WTC11 (cell line): ENCODE results near the gene ABRAXAS1. TPM values are rescaled to one million over a fixed set of nuclear protein-coding genes. Genes with fewer than 3 reads are reported as not detected.

Experiments used
- ATAC-seq: fragments of 200-7000 bp; cut with Tn5 transposase; 2 replicates; pipeline ENCODE4 v1.10.0; 2021; ENCODE audit warnings: mild to moderate bottlenecking, moderate library complexity
- CTCF ChIA-PET: fragments of 300-600 bp; sonication (Branson Sonifier 250); formaldehyde crosslinking; loops from one replicate; lab custom pipeline; 2021; ENCODE audit warnings: antibody characterized with exemption; lab: Charles Lee
- POLR2A ChIA-PET: fragments of 350-600 bp; sonication (Branson Sonifier 250); formaldehyde crosslinking; loops from one replicate; lab custom pipeline; 2021; ENCODE audit warnings: antibody characterized with exemption; lab: Charles Lee
- DNase-seq: peaks from one replicate; pipeline ENCODE4 v3.0.0; 2021; ENCODE audit warnings: low spot score
- H3K27ac Mint-ChIP-seq: 2 replicates; pipeline ENCODE4 v1.8.0; 2021; ENCODE audit warnings: mixed read lengths
- H3K27me3 Mint-ChIP-seq: 2 replicates; pipeline ENCODE4 v1.8.0; 2021; ENCODE audit warnings: low read depth, mild to moderate bottlenecking, moderate library complexity, mixed read lengths
- H3K36me3 Mint-ChIP-seq: 2 replicates; pipeline ENCODE4 v1.8.0; 2021; ENCODE audit warnings: mixed read lengths
- H3K4me1 Mint-ChIP-seq: 2 replicates; pipeline ENCODE4 v1.8.0; 2022; ENCODE audit warnings: mixed read lengths
- H3K4me3 Mint-ChIP-seq: 2 replicates; pipeline ENCODE4 v1.8.0; 2021; ENCODE audit warnings: mild to moderate bottlenecking, moderate library complexity, mixed read lengths
- H3K9me3 Mint-ChIP-seq: 2 replicates; pipeline ENCODE4 v1.8.0; 2021; ENCODE audit warnings: mixed read lengths
- CREB1 ChIP-seq: sonication (generic); formaldehyde crosslinking; IDR thresholded peaks from 2 replicates; pipeline ENCODE4 v1.8.0; 2023; ENCODE audit warnings: mild to moderate bottlenecking, missing genetic modification reagents
- CREM ChIP-seq: sonication (generic); formaldehyde crosslinking; IDR thresholded peaks from 2 replicates; pipeline ENCODE4 v1.8.1; 2022; ENCODE audit warnings: mild to moderate bottlenecking, missing genetic modification reagents, moderate library complexity
- ELF4 ChIP-seq: sonication (generic); formaldehyde crosslinking; IDR thresholded peaks from 2 replicates; pipeline ENCODE4 v1.8.1; 2022; ENCODE audit warnings: low read depth, mild to moderate bottlenecking, moderate library complexity, missing genetic modification reagents
- EMX1 ChIP-seq: fragments of 250-450 bp; sonication (Bioruptor Pico); IDR thresholded peaks from 2 replicates; pipeline ENCODE4 v1.8.0; 2021; ENCODE audit warnings: mild to moderate bottlenecking
- FOXJ3 ChIP-seq: sonication (generic); formaldehyde crosslinking; IDR thresholded peaks from 2 replicates; pipeline ENCODE4 v1.9.0; 2021; ENCODE audit warnings: missing genetic modification reagents, mild to moderate bottlenecking, borderline replicate concordance
- FOXK1 ChIP-seq: sonication (generic); formaldehyde crosslinking; IDR thresholded peaks from 2 replicates; pipeline ENCODE4 v1.8.0; 2022; ENCODE audit warnings: mild to moderate bottlenecking, moderate library complexity, missing genetic modification reagents
- FOXP1 ChIP-seq: sonication (generic); formaldehyde crosslinking; IDR thresholded peaks from 2 replicates; pipeline ENCODE4 v1.8.0; 2022; ENCODE audit warnings: missing genetic modification reagents, mild to moderate bottlenecking, moderate library complexity, borderline replicate concordance
- IRF2 ChIP-seq: sonication (generic); formaldehyde crosslinking; IDR thresholded peaks from 2 replicates; pipeline ENCODE4 v1.8.0; 2022; ENCODE audit warnings: low read depth, missing genetic modification reagents, borderline replicate concordance
- JAZF1 ChIP-seq: fragments of 250-450 bp; sonication (Bioruptor Pico); IDR thresholded peaks from 2 replicates; pipeline ENCODE4 v1.9.0; 2021; ENCODE audit warnings: moderate library complexity, mild to moderate bottlenecking, inconsistent platforms
- MXD4 ChIP-seq: fragments of 250-450 bp; sonication (Bioruptor Pico); IDR thresholded peaks from 2 replicates; pipeline ENCODE4 v1.8.0; 2021; ENCODE audit warnings: mild to moderate bottlenecking, moderate library complexity, borderline replicate concordance
- NFATC4 ChIP-seq: fragments of 250-450 bp; sonication (Bioruptor Pico); IDR thresholded peaks from 2 replicates; pipeline ENCODE4 v1.9.0; 2021; ENCODE audit warnings: mild to moderate bottlenecking
- NR1H2 ChIP-seq: sonication (generic); formaldehyde crosslinking; IDR thresholded peaks from 2 replicates; pipeline ENCODE4 v1.9.0; 2021; ENCODE audit warnings: mild to moderate bottlenecking, moderate library complexity, missing genetic modification reagents
- NR2C2 ChIP-seq: sonication (generic); formaldehyde crosslinking; IDR thresholded peaks from 2 replicates; pipeline ENCODE4 v1.8.0; 2022; ENCODE audit warnings: mild to moderate bottlenecking, missing genetic modification reagents
- PRRX2 ChIP-seq: fragments of 250-450 bp; sonication (Bioruptor Pico); IDR thresholded peaks from 2 replicates; pipeline ENCODE4 v1.8.0; 2021; ENCODE audit warnings: mild to moderate bottlenecking
- SMAD4 ChIP-seq: sonication (generic); formaldehyde crosslinking; IDR thresholded peaks from 2 replicates; pipeline ENCODE4 v1.8.0; 2022; ENCODE audit warnings: mild to moderate bottlenecking, missing genetic modification reagents
- SP1 ChIP-seq: sonication (generic); formaldehyde crosslinking; conservative IDR thresholded peaks from 2 replicates; pipeline ENCODE4 v1.8.1; 2022; ENCODE audit warnings: missing genetic modification reagents
- TEAD1 ChIP-seq: sonication (generic); formaldehyde crosslinking; IDR thresholded peaks from 2 replicates; pipeline ENCODE4 v1.8.0; 2022; ENCODE audit warnings: mild to moderate bottlenecking, missing genetic modification reagents
- ZNF121 ChIP-seq: sonication (generic); formaldehyde crosslinking; IDR thresholded peaks from 2 replicates; pipeline ENCODE4 v1.8.0; 2023; ENCODE audit warnings: missing genetic modification reagents
- ZNF219 ChIP-seq: sonication (generic); formaldehyde crosslinking; IDR thresholded peaks from 2 replicates; pipeline ENCODE4 v1.8.0; 2023; ENCODE audit warnings: missing genetic modification reagents, mild to moderate bottlenecking, borderline replicate concordance
- ZNF671 ChIP-seq: fragments of 250-450 bp; sonication (Bioruptor Pico); IDR thresholded peaks from 2 replicates; pipeline ENCODE4 v1.8.0; 2021; ENCODE audit warnings: mild to moderate bottlenecking
- total RNA-seq: library from RNA; stranded (reverse); gene quantifications from 3 replicates; pipeline ENCODE4 v1.2.3, GENCODE V29; 2021
- TF ChIP-seq, protein P1 (sequence below): fragments of 250-450 bp; sonication (Bioruptor Pico); IDR thresholded peaks from 2 replicates; pipeline ENCODE4 v1.9.0; 2021; ENCODE audit warnings: mild to moderate bottlenecking
- TF ChIP-seq, protein P2 (sequence below): fragments of 250-450 bp; sonication (Bioruptor Pico); IDR thresholded peaks from 2 replicates; pipeline ENCODE4 v1.9.0; 2021; ENCODE audit warnings: moderate library complexity, mild to moderate bottlenecking, inconsistent platforms, borderline replicate concordance
- TF ChIP-seq, protein P3 (sequence below): fragments of 250-450 bp; sonication (Bioruptor Pico); IDR thresholded peaks from 2 replicates; pipeline ENCODE4 v1.9.0; 2021; ENCODE audit warnings: mild to moderate bottlenecking
- TF ChIP-seq, protein P4 (sequence below): sonication (generic); formaldehyde crosslinking; IDR thresholded peaks from 2 replicates; pipeline ENCODE4 v1.8.0; 2023; ENCODE audit warnings: missing genetic modification reagents, mild to moderate bottlenecking, borderline replicate concordance
- TF ChIP-seq, protein P5 (sequence below): sonication (generic); formaldehyde crosslinking; IDR thresholded peaks from 2 replicates; pipeline ENCODE4 v1.8.1; 2022; ENCODE audit warnings: mild to moderate bottlenecking, missing genetic modification reagents, moderate library complexity, borderline replicate concordance
- TF ChIP-seq, protein P6 (sequence below): sonication (generic); formaldehyde crosslinking; IDR thresholded peaks from 2 replicates; pipeline ENCODE4 v1.8.1; 2023; ENCODE audit warnings: mild to moderate bottlenecking, missing genetic modification reagents, moderate library complexity
- TF ChIP-seq, protein P7 (sequence below): sonication (generic); formaldehyde crosslinking; IDR thresholded peaks from 2 replicates; pipeline ENCODE4 v1.8.0; 2022; ENCODE audit warnings: mild to moderate bottlenecking, missing genetic modification reagents
- TF ChIP-seq, protein P8 (sequence below): sonication (generic); formaldehyde crosslinking; conservative IDR thresholded peaks from 2 replicates; pipeline ENCODE4 v1.8.1; 2022; ENCODE audit warnings: mild to moderate bottlenecking, missing genetic modification reagents

ABRAXAS1 gene
- total RNA-seq, 1 experiment from 2014 or later = 26.3 TPM

DNA sequence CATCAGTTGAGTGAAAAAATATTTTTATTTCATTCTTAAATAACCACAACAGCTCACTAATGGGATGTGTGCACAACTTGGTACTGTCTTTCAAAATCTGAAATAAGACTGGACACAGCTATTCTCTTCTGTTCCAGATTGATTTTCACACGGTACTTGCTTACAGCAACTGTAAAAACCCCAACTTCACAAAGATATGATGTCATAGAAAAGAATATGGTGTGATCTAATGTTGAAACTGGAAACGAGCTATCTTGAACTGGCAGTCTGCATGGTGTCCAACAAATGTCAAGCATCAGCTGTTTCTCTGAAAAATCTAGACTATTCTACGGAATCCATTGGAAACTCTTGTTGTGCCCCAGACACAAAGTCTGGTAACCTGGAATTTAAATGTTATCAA, 44.0 kb downstream of the ABRAXAS1 start:
- Mint-ChIP-seq H3K27ac (no peak overlapping the region), H3K27me3 (no peaks in the 10 kb centered on the region), H3K4me3 (no peak overlapping the region), H3K36me3 (peaks cover 4% of the 10 kb centered on the region), H3K4me1 (no peaks in the 10 kb centered on the region), H3K9me3 (no peaks in the 10 kb centered on the region)
- ChIA-PET POLR2A (no interaction called here), CTCF (no interaction called here)
- ATAC-seq (no peak), DNase-seq (no peak)
- TF ChIP-seq NFATC4 (no peak), ZNF121 (no peak), TEAD1 (CRISPR knock-in tag) (no peak), FOXJ3 (no peak), JAZF1 (CRISPR knock-in tag) (no peak), NR2C2 (no peak), FOXK1 (no peak), ELF4 (no peak), CREM (CRISPR knock-in tag) (no peak), ZNF219 (no peak), MXD4 (CRISPR knock-in tag) (no peak), CREB1 (CRISPR knock-in tag) (no peak), PRRX2 (CRISPR knock-in tag) (no peak), NR1H2 (CRISPR knock-in tag) (no peak), EMX1 (no peak), IRF2 (CRISPR knock-in tag) (no peak)
- TF ChIP-seq, protein P1, sequence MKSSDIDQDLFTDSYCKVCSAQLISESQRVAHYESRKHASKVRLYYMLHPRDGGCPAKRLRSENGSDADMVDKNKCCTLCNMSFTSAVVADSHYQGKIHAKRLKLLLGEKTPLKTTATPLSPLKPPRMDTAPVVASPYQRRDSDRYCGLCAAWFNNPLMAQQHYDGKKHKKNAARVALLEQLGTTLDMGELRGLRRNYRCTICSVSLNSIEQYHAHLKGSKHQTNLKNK (CRISPR knock-in tag) = no peak
- TF ChIP-seq, protein P2, sequence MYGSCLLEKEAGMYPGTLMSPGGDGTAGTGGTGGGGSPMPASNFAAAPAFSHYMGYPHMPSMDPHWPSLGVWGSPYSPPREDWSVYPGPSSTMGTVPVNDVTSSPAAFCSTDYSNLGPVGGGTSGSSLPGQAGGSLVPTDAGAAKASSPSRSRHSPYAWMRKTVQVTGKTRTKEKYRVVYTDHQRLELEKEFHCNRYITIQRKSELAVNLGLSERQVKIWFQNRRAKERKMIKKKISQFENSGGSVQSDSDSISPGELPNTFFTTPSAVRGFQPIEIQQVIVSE (CRISPR knock-in tag) = no peak

DNA sequence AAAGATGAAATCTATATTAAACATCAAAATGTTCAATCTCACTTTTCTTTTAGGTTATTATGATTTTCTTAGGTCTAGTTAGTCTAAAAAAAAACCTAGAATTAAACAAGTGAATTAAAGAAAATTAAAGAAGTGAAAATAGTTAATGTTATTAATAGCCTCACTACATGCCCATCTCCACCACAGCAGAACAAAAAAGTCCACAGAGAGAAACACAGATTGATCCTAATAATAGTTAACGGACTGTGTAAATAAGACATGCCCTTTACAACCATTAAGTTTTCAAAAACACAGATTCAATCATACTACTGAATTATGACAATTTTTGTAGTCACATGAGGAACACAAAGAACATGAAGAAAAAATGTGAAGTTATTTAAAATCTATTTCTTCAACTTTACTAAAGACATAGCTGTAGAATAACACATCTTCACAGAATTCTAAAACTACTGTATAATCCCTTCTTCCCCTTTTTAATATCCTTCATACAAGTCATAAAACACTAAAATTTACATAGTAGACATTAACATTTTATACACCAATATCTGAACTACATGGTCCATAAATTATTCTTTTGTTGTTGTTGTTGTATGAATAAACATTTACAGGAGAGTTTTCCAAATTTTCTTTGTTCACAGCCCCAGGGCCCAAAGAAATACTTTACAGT, 44.6 kb downstream of the ABRAXAS1 start:
- ChIA-PET POLR2A (no interaction called here), CTCF (no interaction called here)
- no peak for ATAC-seq
- Mint-ChIP-seq H3K9me3 (no peaks in the 10 kb centered on the region), H3K4me3 (no peak overlapping the region), H3K36me3 (peaks cover 4% of the 10 kb centered on the region), H3K27ac (no peak overlapping the region), H3K4me1 (no peaks in the 10 kb centered on the region), H3K27me3 (no peaks in the 10 kb centered on the region)
- no peak for DNase-seq
- TF ChIP-seq, protein P3, sequence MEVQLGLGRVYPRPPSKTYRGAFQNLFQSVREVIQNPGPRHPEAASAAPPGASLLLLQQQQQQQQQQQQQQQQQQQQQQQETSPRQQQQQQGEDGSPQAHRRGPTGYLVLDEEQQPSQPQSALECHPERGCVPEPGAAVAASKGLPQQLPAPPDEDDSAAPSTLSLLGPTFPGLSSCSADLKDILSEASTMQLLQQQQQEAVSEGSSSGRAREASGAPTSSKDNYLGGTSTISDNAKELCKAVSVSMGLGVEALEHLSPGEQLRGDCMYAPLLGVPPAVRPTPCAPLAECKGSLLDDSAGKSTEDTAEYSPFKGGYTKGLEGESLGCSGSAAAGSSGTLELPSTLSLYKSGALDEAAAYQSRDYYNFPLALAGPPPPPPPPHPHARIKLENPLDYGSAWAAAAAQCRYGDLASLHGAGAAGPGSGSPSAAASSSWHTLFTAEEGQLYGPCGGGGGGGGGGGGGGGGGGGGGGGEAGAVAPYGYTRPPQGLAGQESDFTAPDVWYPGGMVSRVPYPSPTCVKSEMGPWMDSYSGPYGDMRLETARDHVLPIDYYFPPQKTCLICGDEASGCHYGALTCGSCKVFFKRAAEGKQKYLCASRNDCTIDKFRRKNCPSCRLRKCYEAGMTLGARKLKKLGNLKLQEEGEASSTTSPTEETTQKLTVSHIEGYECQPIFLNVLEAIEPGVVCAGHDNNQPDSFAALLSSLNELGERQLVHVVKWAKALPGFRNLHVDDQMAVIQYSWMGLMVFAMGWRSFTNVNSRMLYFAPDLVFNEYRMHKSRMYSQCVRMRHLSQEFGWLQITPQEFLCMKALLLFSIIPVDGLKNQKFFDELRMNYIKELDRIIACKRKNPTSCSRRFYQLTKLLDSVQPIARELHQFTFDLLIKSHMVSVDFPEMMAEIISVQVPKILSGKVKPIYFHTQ (CRISPR knock-in tag) = no peak
- TF ChIP-seq, protein P4, sequence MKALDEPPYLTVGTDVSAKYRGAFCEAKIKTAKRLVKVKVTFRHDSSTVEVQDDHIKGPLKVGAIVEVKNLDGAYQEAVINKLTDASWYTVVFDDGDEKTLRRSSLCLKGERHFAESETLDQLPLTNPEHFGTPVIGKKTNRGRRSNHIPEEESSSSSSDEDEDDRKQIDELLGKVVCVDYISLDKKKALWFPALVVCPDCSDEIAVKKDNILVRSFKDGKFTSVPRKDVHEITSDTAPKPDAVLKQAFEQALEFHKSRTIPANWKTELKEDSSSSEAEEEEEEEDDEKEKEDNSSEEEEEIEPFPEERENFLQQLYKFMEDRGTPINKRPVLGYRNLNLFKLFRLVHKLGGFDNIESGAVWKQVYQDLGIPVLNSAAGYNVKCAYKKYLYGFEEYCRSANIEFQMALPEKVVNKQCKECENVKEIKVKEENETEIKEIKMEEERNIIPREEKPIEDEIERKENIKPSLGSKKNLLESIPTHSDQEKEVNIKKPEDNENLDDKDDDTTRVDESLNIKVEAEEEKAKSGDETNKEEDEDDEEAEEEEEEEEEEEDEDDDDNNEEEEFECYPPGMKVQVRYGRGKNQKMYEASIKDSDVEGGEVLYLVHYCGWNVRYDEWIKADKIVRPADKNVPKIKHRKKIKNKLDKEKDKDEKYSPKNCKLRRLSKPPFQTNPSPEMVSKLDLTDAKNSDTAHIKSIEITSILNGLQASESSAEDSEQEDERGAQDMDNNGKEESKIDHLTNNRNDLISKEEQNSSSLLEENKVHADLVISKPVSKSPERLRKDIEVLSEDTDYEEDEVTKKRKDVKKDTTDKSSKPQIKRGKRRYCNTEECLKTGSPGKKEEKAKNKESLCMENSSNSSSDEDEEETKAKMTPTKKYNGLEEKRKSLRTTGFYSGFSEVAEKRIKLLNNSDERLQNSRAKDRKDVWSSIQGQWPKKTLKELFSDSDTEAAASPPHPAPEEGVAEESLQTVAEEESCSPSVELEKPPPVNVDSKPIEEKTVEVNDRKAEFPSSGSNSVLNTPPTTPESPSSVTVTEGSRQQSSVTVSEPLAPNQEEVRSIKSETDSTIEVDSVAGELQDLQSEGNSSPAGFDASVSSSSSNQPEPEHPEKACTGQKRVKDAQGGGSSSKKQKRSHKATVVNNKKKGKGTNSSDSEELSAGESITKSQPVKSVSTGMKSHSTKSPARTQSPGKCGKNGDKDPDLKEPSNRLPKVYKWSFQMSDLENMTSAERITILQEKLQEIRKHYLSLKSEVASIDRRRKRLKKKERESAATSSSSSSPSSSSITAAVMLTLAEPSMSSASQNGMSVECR = no peak
- TF ChIP-seq, protein P5, sequence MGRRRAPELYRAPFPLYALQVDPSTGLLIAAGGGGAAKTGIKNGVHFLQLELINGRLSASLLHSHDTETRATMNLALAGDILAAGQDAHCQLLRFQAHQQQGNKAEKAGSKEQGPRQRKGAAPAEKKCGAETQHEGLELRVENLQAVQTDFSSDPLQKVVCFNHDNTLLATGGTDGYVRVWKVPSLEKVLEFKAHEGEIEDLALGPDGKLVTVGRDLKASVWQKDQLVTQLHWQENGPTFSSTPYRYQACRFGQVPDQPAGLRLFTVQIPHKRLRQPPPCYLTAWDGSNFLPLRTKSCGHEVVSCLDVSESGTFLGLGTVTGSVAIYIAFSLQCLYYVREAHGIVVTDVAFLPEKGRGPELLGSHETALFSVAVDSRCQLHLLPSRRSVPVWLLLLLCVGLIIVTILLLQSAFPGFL = no peak
- TF ChIP-seq SP1 (CRISPR knock-in tag) = no peak
- no peak for TF ChIP-seq ZNF671 (CRISPR knock-in tag)
- TF ChIP-seq, protein P6, sequence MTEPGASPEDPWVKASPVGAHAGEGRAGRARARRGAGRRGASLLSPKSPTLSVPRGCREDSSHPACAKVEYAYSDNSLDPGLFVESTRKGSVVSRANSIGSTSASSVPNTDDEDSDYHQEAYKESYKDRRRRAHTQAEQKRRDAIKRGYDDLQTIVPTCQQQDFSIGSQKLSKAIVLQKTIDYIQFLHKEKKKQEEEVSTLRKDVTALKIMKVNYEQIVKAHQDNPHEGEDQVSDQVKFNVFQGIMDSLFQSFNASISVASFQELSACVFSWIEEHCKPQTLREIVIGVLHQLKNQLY (CRISPR knock-in tag) = no peak
- TF ChIP-seq FOXP1 (CRISPR knock-in tag) = no peak
- TF ChIP-seq, protein P7, sequence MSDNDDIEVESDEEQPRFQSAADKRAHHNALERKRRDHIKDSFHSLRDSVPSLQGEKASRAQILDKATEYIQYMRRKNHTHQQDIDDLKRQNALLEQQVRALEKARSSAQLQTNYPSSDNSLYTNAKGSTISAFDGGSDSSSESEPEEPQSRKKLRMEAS = no peak
- no peak for TF ChIP-seq ZNF121
- TF ChIP-seq SMAD4 (CRISPR knock-in tag) = no peak
- TF ChIP-seq MXD4 (CRISPR knock-in tag) = no peak
- TF ChIP-seq, protein P8, sequence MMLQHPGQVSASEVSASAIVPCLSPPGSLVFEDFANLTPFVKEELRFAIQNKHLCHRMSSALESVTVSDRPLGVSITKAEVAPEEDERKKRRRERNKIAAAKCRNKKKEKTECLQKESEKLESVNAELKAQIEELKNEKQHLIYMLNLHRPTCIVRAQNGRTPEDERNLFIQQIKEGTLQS (CRISPR knock-in tag) = no peak
